Stimulated activated CD8-positive, alpha-beta memory T cell treated with anti-CD3 and anti-CD28 coated beads, Interleukin-4, amount 100 ng/mL, for 48 hours (primary cell): Measurements from ENCODE around the gene NGFR.

Source experiments
- DNase-seq: peaks from one replicate; pipeline ENCODE4 v3.0.0-alpha.2; 2020

The NGFR gene

DNA sequence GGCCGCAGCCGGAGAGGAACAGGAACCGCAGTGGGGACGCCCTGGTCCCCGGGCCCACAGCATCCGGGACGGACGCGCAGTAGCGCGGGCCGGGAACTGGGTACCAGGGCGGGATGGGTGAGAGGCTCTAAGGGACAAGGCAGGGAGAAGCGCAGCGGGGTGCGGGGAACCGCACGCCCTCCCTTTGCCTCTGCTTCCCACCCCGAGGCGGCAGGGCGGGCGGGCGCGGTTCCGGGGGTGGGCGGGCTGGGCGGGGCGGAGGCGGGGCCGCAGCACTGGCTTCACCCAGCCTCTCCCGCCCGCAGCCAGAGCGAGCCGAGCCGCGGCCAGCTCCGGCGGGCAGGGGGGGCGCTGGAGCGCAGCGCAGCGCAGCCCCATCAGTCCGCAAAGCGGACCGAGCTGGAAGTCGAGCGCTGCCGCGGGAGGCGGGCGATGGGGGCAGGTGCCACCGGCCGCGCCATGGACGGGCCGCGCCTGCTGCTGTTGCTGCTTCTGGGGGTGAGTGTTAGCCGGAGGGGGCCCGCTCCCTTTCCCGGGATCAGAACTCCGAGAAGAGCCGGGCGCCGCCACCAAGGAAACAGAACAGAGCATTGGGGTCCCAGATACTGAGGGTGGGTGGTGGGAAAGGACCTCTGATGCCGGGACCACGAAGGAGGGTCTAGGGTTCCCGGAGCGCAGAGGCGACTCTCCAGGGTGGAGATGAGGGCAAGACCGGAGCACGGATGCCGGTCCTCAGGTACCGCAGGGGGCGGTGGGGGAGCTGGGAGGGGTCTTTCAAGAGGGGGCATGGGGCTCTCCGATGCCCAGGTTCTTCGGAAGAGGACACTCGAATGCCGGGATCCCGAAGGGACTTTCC, at the start of gene NGFR:
NGFR (plus strand) TSS at position 308 of the 856 bp plus-strand sequence; CDS start at position 433, 125 bp downstream.
- peak; percentile 57 for DNase-seq

- no peak for DNase-seq
Observed at GRCh38 chr17:49445591-49445990, 49.5 kb upstream of the NGFR start.

DNA sequence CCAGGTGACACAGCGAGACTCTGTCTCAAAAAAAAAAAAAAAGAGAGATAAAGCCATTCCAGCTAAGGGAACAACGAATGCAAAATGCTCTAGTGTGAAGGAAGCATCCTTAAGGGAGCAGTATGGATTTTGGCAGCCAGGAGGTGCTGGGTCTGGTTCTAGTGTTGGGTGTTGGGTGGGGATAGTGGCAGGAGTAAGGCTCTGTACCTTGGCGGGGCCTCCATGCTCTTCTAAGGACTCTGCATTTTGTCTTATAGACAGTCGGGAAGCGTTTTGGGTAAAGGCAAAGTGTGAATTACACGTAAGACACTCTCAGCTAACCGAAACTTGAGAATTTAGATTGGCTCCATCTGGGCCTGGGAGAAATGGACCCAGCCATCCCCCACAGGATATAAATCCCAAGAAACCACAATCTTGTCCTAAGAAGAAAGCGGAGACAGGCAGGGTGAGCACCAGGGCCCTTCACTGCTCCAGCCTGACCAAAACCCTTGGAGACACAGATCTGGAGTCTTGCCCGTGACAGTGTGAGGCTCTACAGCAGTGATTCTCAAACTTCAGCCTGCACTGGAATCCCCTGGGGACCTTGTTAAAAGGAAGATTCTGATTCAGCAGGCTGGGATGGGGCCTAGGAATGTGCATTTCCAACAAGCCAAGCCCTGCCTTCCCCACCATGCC, 47.3 kb upstream of the NGFR start:
- no peak for DNase-seq

- no peak for DNase-seq
Observed at GRCh38 chr17:49450181-49450580, 44.9 kb upstream of the NGFR start.

- DNase-seq: no peak
Observed at GRCh38 chr17:49450735-49451134, 44.4 kb upstream of the NGFR start.

DNA sequence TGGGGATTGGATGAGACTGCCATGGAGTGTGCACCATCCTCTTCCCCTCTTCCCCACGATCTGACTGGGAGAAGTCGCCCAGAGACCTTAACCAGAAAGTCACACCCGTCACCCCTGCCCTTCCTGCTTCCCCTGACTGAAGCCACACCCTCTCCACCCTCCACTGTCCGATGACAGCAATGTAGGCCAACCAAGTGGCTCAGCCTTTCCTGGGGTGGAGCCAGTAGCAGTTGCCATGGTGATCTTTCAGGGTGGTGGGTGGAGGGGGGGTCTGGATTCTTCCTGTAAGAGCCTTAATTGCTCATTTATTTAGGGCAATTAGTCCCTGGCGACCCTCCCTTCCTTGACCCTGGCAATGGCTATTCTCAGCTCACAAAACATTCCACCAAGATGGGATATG, 42.9 kb upstream of the NGFR start:
- no peak for DNase-seq

DNA sequence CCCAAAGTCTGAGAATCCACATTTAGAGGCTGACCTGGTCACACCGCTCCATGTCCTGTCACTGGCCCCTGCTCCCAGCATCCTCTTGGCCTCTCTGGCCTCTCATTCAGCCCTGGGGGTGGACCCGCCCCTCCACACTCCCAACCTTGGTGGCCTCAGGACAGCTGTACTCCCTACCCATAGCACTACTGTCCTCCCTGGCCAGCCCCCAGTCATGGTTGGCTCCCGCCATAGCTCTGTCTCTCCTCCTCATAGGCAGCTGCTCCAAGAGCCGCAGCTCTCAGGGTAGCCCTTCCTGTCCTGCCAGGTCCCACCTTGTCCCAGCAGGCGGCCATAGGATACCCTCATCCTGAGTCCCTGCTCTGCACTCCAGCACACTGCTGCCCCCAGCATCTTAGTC, 42.4 kb upstream of the NGFR start:
- no peak for DNase-seq

DNA sequence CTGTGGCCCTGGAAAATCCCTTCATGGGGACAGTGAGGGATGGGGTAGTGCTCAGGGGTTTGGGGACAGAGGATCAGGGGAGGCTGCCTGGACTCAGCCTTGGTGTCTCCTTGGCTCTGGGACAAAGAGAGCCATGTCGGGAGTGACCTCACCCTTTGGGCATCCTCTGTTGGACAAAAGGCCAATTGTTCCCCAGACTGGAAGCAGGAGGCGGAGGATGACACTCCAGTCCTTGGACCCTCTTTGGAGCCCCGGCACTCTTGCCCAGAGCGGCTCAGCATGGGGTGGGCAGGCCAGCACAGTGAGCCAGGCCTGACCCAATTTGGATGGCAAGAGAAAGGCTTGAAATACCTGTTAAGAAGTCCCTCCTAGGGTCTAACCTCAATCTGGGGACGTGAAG, 41.0 kb upstream of the NGFR start:
- no peak for DNase-seq

DNA sequence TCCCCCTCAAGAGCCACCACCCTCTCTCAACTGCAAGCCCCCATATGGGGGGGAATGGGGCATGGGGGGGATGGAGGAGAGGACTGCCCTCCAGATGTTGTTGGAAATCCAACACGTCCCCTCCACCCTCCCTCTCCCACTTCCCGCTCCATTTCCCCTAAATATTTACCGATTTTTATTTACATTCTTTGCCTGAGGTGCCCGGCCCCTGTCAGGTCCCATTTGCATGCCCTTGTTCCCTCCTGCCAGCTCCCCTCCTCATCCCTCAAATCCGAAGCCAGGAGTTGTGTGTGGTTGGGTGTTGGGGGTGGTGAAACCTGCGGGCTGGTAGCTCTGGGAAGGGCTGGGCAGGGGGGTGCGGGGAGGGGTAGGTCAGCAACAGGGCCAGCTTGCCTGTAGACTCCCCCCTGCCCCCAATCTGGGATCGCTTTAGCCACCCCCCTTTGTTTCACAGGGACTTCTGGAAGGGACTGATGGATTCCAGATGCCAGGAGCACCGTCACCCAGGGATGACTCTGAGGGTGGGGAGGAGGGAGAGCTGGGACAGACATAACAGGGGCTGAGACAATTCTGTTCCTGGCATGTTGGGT, 39.7 kb upstream of the NGFR start:
- no peak for DNase-seq

DNA sequence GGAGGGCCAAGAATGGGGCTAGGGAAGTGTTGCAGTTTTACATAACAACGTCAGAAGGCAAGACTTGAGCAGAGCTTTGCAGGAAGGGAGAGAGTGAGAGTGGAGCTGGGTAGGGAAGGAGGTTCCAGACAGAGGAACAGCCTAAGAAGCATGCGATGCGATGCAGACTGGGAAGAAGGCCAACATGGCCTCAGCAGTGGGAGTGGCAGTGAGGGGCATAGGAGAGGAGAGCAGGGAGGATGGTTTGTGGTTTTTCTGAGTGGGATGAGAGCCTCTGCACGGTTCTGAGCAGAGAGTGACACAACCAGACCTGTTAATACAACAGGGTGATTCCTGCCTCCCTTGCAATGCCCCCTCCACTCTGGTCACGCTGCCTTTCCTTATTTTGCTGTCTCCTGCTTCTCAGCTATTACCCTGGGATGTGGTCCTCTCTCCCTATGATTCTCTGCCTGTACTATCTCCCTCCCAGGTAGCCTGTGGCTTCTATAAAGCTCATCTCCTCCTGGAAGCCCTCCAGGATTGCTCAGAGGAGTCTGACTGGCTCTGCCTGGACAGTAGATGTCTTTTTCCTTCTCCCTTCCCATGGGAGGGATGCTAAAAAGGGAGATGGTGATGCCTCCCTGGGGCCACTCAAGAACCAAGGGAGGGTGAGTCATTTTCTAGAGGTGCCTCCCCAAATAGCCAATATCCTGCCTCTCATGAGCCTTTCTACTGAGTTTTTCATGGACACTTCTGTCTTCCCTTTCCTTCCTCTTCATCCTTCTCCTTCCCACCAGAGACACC, 38.7 kb upstream of the NGFR start:
- no peak for DNase-seq

DNA sequence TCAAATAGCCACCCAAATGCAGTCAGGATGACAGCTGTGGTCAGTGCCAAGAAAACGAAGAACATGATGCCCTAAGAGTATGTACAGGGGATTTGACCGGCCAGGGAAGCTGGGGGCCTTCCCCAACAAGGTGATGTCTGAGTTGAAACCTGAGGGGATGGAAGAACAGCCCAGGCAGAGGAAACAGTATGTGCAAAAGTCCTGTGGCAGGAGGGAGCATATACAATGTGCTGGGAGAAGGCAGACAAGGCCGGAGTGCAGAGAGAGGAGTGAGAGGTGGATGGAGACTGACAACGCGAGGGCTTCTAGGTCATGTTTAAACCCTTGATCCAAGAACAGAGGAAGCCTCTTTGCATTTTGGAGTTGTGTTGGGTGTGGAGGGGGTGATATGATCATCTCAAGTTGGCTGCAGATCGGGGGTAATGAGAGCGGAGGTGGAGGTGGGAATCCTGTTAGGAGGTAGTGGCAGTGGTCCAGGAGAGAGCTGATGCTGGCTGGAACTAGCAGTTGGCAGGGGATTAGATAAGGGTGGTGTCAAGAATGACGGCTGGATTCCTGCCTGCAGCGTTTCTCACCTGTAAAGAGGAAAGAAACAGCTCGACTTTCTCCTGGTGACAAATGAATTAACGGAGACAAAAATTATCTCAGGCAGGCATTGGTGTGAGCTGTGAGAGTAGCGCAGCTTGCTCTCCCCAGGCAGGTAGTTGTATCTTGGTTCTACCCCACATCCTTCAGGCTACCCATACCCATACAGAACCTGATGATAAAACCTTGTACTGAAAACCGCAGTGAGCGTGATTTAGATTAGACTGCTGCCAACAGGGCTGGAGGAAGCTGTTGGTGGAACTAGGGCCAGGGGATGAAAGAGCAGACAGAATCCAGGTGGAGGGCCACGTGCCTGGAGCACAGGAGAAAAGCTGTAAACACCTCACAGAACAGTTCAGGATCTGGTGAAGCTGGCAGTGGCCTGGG, 37.2 kb upstream of the NGFR start:
- no peak for DNase-seq

DNA sequence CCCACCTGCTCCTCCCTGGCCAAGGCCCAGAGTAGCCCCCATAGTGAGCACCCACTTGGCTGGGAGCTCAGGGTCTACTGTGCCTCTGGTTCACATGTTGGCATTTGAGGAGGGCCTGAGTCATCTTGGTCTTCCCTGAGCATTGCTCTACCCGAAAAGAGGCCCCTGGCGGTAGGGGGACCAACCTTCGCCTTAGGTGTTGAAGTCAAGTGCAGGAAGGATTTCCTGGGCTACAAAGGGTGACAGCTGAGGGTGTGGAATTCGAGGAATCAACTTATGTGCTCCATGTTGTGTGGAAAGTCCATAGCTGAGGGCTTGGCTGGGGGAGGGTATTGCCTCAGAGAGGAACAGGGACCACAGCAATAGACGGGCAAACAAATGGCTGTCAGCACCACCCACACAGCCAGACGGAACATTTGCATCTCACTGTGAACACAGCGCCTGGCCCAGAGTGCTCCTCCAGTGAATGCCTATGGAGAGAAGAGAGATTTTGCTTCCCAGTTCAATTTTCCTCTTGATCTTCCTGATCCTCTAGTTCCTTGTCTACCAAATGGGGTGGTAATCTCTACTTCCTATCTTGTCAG, 35.6 kb upstream of the NGFR start:
- no peak for DNase-seq

GRCh38 chr17:49460401-49460800, 34.7 kb upstream of the NGFR start:
- DNase-seq: no peak

GRCh38 chr17:49461580-49461979, 33.5 kb upstream of the NGFR start:
- DNase-seq: no peak

DNA sequence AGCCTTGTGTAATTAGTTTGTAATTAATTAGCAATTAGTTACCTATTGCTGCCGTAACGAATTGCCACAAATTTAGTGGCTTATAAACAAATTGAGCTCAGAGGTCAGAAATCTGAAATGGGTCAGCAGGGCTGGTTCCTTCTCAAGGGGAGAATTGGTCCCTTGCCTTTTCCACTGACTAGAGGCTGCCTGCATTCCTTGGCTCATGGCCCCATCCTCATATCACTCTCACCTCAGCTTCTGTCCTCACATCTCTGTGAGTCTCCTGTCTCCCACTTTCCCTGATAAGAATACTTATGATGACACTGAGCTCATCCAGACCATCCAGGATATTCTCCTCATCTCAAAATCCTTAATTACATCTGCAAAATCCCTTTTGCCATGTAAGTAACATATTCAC, 31.0 kb upstream of the NGFR start:
- no peak for DNase-seq

- no peak for DNase-seq
Observed at GRCh38 chr17:49465331-49465903, 29.7 kb upstream of the NGFR start.

DNA sequence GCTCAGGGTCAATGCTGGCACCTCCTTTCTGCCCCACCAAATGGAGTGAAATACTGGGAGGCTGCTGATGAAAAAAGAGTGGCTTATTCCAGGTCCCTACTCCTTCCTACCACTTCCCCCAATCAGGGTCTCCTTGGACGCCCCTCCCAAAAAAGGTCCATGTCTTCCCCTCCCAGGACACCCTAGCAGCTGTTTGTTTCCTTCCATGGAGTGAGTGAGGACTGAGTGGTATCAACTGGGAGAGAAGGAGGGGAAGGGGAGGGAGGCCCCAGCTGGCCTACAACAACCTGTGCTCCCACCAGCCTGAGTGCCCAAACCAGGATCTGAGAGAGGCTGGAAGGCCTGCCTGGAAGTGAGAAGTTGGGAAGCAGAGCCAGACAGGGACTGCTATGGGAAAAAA, 28.7 kb upstream of the NGFR start:
- no peak for DNase-seq

- DNase-seq: no peak
Observed at GRCh38 chr17:49467175-49467574, 27.9 kb upstream of the NGFR start.

- DNase-seq: no peak
Observed at GRCh38 chr17:49468811-49469385, 26.2 kb upstream of the NGFR start.
